ENCODE data around the gene HOXB7.

HOXB7 gene

DNA sequence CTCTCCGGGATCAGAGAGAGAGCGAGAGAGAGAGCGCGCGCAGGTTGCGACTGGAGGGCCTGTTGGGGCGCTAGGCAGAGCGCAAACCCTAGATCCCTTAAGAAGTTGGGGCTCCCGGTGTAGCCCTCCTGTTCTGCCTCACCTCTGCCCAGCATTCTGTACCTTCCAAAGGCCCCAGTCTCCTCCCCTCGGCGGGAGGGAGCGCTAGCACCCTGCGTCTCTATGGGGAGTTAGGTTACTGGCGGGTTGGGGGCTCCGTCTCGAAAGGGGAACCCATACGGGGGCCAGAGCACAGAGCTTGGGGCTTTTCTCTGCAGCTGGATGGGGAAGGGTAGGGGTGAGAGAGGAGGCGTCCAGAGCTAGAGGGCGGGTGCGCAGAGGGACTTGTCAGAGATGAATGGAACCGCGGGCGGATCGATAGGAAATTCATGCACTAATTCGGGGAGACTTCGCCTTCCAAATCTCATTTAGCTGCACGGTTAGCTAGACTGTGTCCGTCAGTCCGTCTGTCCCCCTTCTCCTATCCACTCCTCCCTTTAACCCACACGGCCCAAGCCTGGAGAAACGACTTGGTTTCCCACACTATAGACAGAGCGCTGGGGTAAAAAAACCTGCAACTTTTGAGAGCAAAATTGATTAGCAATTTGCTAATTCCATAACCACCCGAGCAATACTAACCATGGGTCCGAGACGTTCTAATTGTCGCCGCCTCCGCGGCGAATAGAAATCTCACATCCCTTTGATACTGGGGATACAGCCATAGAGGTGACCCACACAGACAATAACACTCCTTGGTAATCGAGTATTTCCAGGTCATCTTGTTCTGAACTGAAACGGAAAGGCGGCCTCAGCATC, 32.0 kb downstream of the HOXB7 start:
- FAIRE-seq = peak; percentile 87
- TF ChIP-seq POLR2A (IDR thresholded peaks at IDR 0.05; ENCODE audit: low read depth, low read length) (peak; percentile 15; the same call in 1 of the 2 replicates), POLR2AphosphoS5 (IDR thresholded peaks at IDR 0.05; ENCODE audit: low read depth, low read length) (no peak)
- peak; percentile 55 for DNase-seq (ENCODE audit: insufficient read length)

DNA sequence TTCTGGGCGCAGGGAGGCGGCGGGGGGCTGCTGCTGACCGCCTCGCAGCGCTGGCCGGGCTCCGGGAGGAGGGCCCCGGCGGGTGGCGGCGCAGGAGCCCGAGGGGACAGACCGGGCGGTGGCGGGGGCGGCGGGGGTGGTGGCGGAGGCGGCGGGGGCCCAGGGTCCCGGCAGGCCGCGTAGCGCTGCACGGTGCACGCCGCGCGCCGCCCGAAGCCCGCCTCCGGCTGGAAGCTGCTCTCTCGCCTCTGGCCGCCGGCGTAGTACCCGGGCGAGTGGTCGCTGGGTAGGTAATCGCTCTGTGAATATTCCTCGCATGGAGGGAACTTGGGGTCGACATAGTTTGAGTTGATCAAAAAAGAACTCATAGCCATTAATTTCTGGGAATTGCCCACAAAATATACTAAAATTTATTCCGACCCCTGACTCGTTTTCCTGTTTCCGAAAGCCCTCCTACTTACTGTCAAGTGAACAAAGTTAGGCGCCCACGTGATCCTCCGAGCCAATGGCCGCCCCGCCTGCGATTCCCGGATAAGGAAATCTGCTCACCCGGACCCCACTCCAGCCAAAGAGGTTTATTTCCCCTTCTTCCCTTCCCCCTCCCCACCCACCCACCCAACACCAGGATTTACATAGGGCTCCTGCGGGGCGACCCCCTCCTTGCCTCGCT, 32.7 kb downstream of the HOXB7 start, which contains the start of gene HOXB4:
Gene HOXB4 (minus strand): TSS at position 405 of the 670 bp plus-strand sequence. CDS start 31 bp downstream, at position 374.
- DNase-seq (ENCODE audit: insufficient read length) (peak; percentile 76), FAIRE-seq (peak; percentile 71)
- no peak for TF ChIP-seq TAF1 (IDR thresholded peaks at IDR 0.05; ENCODE audit: borderline replicate concordance, low read depth, low read length)
- TF ChIP-seq POLR2AphosphoS5 (IDR thresholded peaks at IDR 0.05; ENCODE audit: low read depth, low read length) = no peak; the same call in 1 of the 2 replicates
- TF ChIP-seq POLR2A (IDR thresholded peaks at IDR 0.05; ENCODE audit: low read depth, low read length) = peak; percentile 45; the same call in 1 of the 2 replicates

DNA sequence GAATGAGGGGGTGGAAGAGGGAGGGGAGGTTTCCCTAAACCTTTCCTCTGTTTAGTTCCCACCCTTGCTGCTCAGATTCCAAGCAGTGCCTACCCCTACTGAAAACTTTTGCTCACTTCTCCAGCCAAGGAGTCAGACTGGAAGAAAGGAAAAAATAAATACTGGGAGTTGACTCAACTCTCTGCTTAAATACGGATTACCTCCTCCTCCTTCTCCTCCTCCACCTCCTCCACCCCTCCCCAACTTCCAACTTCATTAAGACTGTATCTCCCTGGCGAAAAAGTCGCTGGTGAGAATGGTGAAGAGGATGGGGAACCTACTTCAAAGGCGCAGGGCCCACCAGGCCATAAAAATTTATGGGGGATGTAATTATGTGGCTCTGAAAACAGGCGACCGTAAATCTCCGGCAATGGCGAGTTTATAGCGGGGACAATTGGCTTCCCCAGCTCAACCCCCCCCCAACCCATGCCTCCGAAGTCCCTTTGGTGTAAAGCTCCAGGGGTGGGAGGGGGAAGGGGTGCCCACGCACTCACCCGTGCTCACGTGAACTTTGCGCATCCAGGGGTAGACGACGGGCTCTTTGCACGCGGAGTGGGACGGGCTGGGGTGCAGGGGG, 33.4 kb downstream of the HOXB7 start:
- TF ChIP-seq POLR2A (IDR thresholded peaks at IDR 0.05; ENCODE audit: low read depth, low read length) (no peak), POLR2AphosphoS5 (IDR thresholded peaks at IDR 0.05; ENCODE audit: low read depth, low read length) (no peak), TAF1 (IDR thresholded peaks at IDR 0.05; ENCODE audit: borderline replicate concordance, low read depth, low read length) (no peak)
- DNase-seq (ENCODE audit: insufficient read length) (no peak), FAIRE-seq (no peak)

DNA sequence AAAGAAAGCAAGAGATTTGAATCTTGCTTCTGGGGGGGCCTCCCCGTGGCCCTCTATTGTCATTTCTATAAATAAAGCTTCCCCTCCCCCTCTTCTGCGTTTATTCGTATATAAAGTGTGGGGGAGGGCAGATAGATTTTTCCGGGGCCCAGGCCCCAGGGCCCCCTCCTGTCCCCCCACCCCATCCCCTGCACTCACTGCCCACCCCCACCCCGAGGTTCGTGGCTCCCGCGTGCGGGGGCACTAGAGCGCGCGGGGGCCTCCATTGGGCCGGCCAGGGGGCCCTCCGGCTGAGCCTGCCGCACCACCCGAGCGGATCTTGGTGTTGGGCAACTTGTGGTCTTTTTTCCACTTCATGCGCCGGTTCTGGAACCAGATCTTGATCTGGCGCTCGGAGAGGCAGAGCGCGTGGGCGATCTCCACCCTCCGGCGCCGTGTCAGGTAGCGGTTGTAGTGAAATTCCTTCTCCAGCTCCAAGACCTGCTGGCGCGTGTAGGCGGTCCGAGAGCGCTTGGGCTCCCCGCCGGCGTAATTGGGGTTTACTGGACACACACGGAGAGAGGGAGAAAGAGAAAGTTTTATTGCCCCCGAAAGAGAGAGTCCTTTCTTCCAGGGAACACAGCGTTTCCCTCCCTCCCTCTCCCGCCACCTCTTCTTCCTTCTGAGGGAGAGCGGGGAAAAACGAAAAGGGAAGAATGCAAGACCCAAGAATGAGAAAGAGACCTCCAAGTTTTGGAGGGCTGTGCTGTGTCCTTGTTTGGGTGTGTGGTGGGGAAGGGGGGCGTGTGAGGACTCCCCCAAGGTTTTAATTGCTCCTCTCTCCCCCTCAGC, 34.1 kb downstream of the HOXB7 start:
- no peak for TF ChIP-seq TAF1 (IDR thresholded peaks at IDR 0.05; ENCODE audit: borderline replicate concordance, low read depth, low read length)
- no peak for TF ChIP-seq POLR2AphosphoS5 (IDR thresholded peaks at IDR 0.05; ENCODE audit: low read depth, low read length)
- TF ChIP-seq POLR2A (IDR thresholded peaks at IDR 0.05; ENCODE audit: low read depth, low read length) = no peak
- FAIRE-seq (no peak), DNase-seq (ENCODE audit: insufficient read length) (no peak)

DNA sequence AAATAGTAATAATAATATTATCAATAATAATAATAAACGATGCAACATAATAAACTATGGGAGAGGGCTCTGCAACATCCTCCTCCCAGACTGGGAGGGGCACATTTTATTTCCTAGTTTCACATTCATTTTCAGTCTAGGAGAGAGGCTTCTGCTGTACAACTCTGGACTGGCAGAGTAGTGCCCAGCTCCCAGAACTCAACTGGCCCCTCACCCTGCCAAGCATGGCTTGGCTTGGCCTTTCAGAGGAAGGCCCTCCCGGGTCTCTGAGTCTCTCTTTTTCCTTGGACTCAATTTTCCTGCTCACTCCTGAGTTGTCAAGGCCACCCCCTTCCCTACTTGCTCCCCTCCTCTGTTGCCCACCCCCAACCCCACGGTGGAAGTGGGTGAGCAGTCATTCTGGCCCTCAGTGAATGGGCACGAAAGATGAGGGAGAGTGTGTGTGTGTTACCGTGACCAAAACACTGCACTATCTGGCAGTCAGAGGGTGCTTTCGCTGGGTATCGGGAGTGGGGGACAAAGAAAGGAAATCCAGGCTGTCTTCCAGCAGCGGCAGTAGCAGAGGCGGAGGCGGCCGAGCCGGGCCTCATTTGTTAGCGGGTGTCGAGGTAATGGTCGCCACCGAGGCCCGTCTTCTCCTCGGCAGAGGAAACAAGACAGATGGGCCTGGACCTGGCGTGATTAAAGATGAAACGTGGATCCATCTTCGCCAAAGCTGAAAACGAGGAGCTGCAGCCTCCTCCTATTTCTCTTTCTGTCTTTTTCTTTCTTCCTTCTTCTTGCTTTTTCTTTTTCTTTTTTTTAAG, 34.9 kb downstream of the HOXB7 start:
- no peak for DNase-seq (ENCODE audit: insufficient read length)
- peak; percentile 48 for FAIRE-seq
- no peak for TF ChIP-seq POLR2A (IDR thresholded peaks at IDR 0.05; ENCODE audit: low read depth, low read length)
- TF ChIP-seq POLR2AphosphoS5 (IDR thresholded peaks at IDR 0.05; ENCODE audit: low read depth, low read length) = no peak
- TF ChIP-seq TAF1 (IDR thresholded peaks at IDR 0.05; ENCODE audit: borderline replicate concordance, low read depth, low read length) = no peak

DNA sequence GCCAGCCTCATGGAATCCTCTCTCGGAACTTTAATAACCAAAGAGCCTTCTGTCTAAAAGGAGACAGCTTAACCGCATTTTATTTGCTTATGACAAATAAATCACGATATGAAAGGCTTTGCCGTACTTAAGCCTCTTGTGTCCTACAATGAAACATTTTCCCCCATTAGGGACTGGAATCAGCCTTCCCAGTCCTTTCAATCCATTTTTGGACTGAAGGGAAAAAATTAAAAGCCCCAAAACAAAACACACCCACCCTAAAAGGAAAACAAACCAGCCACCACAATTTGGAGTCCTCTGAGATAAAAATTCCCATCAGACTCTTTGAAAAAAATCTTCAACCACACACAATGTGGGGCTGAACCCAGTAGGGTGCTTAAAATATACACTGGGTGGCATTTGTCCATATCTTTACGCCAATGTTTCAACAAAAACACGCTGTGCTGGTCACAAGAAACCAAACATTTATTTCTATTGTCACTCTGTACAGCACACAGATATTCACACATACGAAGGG, 35.7 kb downstream of the HOXB7 start:
- DNase-seq (ENCODE audit: insufficient read length) (no peak), FAIRE-seq (peak; percentile 9)
- TF ChIP-seq POLR2AphosphoS5 (IDR thresholded peaks at IDR 0.05; ENCODE audit: low read depth, low read length) (no peak), TAF1 (IDR thresholded peaks at IDR 0.05; ENCODE audit: borderline replicate concordance, low read depth, low read length) (no peak), POLR2A (IDR thresholded peaks at IDR 0.05; ENCODE audit: low read depth, low read length) (no peak)

DNA sequence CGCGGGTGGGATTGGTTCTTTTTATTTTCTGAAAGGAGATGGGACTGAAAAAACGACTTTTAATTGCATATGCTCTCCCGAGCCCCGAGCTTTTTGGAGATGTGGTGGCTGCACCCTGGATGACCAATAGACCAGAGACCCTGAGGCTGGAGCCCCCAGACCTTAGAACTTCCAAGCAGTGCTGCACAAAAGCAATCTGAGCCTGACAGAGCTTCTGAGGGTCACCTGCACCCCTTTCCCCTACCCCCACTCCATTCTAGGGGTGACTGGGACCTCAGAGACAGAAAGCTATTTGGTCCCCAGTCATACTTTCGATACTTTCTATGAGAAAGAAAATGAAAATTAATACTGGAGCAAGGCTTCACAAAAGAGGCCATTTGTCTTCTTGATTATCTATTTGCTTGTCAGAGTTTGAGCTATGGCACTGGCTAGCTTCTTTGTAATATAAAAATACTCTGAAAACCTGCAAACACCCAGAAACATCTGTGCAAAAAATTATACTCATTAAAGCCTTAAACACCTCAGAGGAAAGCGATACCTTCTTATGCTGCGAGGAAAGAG, 36.2 kb downstream of the HOXB7 start:
- TF ChIP-seq POLR2A (IDR thresholded peaks at IDR 0.05; ENCODE audit: low read depth, low read length) (no peak), TAF1 (IDR thresholded peaks at IDR 0.05; ENCODE audit: borderline replicate concordance, low read depth, low read length) (no peak), POLR2AphosphoS5 (IDR thresholded peaks at IDR 0.05; ENCODE audit: low read depth, low read length) (no peak)
- no peak for FAIRE-seq
- DNase-seq (ENCODE audit: insufficient read length) = no peak

DNA sequence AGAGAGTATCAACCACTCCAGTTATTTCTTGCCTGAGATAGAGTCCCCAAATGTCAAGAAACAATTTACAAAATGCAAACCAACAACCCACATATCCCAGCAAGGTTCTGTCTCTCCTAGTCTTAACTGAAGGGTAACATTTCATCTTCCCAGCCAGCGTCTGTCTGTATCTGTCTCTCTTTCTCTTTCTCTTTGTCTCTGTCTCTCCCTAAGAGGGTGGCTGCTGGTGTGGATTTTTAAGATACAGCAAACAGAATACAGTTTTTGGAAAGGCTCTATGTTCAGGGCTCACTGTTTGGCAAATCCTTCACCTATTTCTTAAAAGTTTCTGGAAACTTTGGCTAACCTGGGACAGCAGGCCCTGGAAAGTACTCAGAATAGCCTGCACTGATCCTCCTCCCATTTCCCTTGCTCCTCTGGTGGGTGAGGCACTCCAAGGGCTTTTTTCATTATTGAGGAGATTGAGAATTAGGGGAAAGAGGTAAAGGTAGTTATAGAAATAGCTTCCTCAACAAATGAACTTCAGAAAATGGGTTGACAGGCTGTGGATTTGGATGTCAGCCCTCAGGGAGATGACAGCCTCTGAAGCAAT, 38.9 kb downstream of the HOXB7 start:
- FAIRE-seq (no peak), DNase-seq (ENCODE audit: insufficient read length) (no peak)
- no peak for TF ChIP-seq TAF1 (IDR thresholded peaks at IDR 0.05; ENCODE audit: borderline replicate concordance, low read depth, low read length)
- TF ChIP-seq POLR2AphosphoS5 (IDR thresholded peaks at IDR 0.05; ENCODE audit: low read depth, low read length) = no peak
- no peak for TF ChIP-seq POLR2A (IDR thresholded peaks at IDR 0.05; ENCODE audit: low read depth, low read length)

DNA sequence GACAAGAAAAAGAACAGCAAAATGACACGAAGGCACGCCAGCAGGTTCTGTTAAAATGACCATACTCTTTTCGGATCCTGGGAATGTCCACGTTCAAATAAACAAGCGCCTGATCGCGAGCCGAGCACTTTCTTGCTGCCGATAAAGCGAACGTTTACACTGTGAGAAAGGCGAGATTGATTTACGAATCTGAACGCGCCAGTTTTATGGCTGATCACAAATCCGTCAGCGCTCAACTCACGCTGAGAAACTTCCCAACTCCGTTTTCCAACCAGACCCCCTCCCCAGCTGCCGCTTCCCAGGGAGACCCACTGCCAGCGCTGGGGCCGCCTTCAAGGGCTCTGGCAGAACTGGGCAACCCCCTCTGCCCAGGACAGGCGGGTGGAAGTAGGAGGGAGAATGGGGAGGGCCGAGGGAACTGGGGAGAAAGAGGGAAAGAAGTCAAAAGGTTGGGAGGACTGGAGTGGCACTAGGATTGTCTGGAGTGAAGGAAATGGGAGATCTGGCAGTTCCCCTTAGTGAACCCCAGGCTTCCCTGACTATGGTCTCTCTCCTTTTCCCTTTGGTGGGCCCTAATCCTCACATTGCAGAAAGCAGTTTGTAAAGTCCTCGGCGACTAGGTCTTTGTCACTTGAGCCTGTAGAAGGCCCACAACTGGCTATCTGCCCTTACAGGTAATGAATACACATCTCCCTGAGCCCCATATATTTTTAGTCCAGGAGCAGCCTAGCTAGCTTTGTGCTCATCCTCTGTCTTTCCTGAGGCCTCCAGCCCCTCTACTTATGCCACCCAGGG, 39.6 kb downstream of the HOXB7 start:
- DNase-seq (ENCODE audit: insufficient read length) = no peak
- TF ChIP-seq POLR2A (IDR thresholded peaks at IDR 0.05; ENCODE audit: low read depth, low read length) = no peak
- no peak for TF ChIP-seq POLR2AphosphoS5 (IDR thresholded peaks at IDR 0.05; ENCODE audit: low read depth, low read length)
- TF ChIP-seq TAF1 (IDR thresholded peaks at IDR 0.05; ENCODE audit: borderline replicate concordance, low read depth, low read length) = no peak
- no peak for FAIRE-seq

All from GM12892 (cell line).